H1 (cell line): ENCODE measurements around the gene ZFYVE19.

Source experiments
- CHD2 ChIP-seq: IDR thresholded peaks from 2 replicates; pipeline ENCODE4 v1.6.1; 2012; ENCODE audit warnings: low read length, improper control_type of control experiment
- EP300 ChIP-seq, 2 experiments: IDR thresholded peaks; 1 replicate in 1 of 2; 2 replicates in 1 of 2; pipeline ENCODE4 v1.6.1; 2011 to 2012; ENCODE audit warnings: low read depth in 2 of 2, low read length in 2 of 2, mild to moderate bottlenecking in 2 of 2, borderline replicate concordance in 1 of 2, inconsistent platforms in 1 of 2, moderate library complexity in 1 of 2
- EZH2 ChIP-seq: fragments of 200-600 bp; sonication (generic); IDR thresholded peaks from 2 replicates; pipeline ENCODE4 v1.7.1; 2012; ENCODE audit warnings: low read depth, mild to moderate bottlenecking, moderate library complexity, low read length, inconsistent platforms; ENCODE audit not compliant: severe bottlenecking
- MAFK ChIP-seq: IDR thresholded peaks from 2 replicates; pipeline ENCODE4 v1.6.1; 2012; ENCODE audit warnings: low read depth, mild to moderate bottlenecking, improper control_type of control experiment, low read length
- RFX5 ChIP-seq: IDR thresholded peaks from 2 replicates; pipeline ENCODE4 v1.6.1; 2011; ENCODE audit warnings: low read depth, low read length, improper control_type of control experiment, borderline replicate concordance
- TAF1 ChIP-seq: IDR thresholded peaks from 2 replicates; pipeline ENCODE4 v1.6.1; 2011; ENCODE audit warnings: mild to moderate bottlenecking, low read depth, low read length
- YY1 ChIP-seq: IDR thresholded peaks from 2 replicates; pipeline ENCODE4 v1.6.1; 2011; ENCODE audit warnings: low read depth, mild to moderate bottlenecking, low read length
- TF ChIP-seq, protein P1 (sequence below), 3 experiments: IDR thresholded peaks; 1 replicate in 2 of 3; 2 replicates in 1 of 3; pipeline versions ENCODE4 v1.5.1 to v1.6.1; 2011; ENCODE audit warnings: low read length in 3 of 3, mild to moderate bottlenecking in 3 of 3, inconsistent platforms in 2 of 3, low read depth in 1 of 3, moderate library complexity in 1 of 3; ENCODE audit not compliant: insufficient read depth in 1 of 3; ENCODE audit errors: control extremely low read depth in 1 of 3
- TF ChIP-seq, protein P2 (sequence below): IDR thresholded peaks from 2 replicates; pipeline ENCODE4 v1.6.1; 2012; ENCODE audit warnings: inconsistent platforms

DNA sequence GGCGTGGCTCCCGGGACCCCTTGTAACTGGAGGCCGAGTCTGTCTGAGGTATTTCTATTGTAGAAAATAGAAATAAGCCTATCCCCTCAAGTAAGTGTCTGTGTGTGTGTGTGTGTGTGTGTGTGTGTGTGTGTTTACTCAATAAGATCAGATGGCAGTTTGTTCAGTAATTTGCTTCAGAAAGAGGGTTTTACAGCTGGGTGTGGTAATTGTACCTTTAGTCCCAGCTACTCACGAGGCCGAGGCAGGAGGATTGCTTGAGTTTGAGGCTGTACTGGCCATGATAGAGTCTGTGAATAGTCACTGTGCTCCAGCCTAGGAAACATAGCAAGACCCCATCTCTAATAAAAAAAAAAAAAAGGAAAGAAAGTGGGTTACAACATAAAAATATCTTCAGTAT lies 45.6 kb downstream of the ZFYVE19 start:
- TF ChIP-seq, protein P1, sequence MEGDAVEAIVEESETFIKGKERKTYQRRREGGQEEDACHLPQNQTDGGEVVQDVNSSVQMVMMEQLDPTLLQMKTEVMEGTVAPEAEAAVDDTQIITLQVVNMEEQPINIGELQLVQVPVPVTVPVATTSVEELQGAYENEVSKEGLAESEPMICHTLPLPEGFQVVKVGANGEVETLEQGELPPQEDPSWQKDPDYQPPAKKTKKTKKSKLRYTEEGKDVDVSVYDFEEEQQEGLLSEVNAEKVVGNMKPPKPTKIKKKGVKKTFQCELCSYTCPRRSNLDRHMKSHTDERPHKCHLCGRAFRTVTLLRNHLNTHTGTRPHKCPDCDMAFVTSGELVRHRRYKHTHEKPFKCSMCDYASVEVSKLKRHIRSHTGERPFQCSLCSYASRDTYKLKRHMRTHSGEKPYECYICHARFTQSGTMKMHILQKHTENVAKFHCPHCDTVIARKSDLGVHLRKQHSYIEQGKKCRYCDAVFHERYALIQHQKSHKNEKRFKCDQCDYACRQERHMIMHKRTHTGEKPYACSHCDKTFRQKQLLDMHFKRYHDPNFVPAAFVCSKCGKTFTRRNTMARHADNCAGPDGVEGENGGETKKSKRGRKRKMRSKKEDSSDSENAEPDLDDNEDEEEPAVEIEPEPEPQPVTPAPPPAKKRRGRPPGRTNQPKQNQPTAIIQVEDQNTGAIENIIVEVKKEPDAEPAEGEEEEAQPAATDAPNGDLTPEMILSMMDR (IDR thresholded peaks at IDR 0.05; ENCODE audit: control extremely low read depth in 1 of 3, insufficient read depth in 1 of 3, low read depth in 1 of 3, low read length in 3 of 3): no peak
- no peak for TF ChIP-seq EZH2
- TF ChIP-seq, protein P2, sequence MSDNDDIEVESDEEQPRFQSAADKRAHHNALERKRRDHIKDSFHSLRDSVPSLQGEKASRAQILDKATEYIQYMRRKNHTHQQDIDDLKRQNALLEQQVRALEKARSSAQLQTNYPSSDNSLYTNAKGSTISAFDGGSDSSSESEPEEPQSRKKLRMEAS: no peak
- no peak for TF ChIP-seq MAFK
- no peak for TF ChIP-seq CHD2
- no peak for TF ChIP-seq RFX5
- TF ChIP-seq YY1: no peak
- no peak for TF ChIP-seq TAF1
- no peak for TF ChIP-seq EP300 (IDR thresholded peaks at IDR 0.05; ENCODE audit: borderline replicate concordance in 1 of 2, low read depth in 2 of 2, low read length in 2 of 2)
